GM19455 (cell line): ENCODE measurements around the gene DCBLD2.

ENCODE experiments used
- ATAC-seq: cut with Tn5 transposase; IDR thresholded peaks from one replicate; pipeline ENCODE4 v1.9.1; 2021; ENCODE audit not compliant: unreplicated experiment

Gene DCBLD2

GRCh38 chr3:98796334-98796733, 105.2 kb downstream of the DCBLD2 start:
- ATAC-seq = no peak

GRCh38 chr3:98793971-98794370, 107.5 kb downstream of the DCBLD2 start:
- no peak for ATAC-seq

- ATAC-seq = no peak
Observed at GRCh38 chr3:98791341-98792325, 109.9 kb downstream of the DCBLD2 start.

- ATAC-seq = no peak
Observed at GRCh38 chr3:98788651-98789050, 112.8 kb downstream of the DCBLD2 start.

GRCh38 chr3:98787181-98787580, 114.3 kb downstream of the DCBLD2 start:
- ATAC-seq = no peak

- ATAC-seq = no peak
Observed at GRCh38 chr3:98786364-98787006, 115.0 kb downstream of the DCBLD2 start.

- no peak for ATAC-seq
Observed at GRCh38 chr3:98784666-98785600, 116.6 kb downstream of the DCBLD2 start.

- ATAC-seq = no peak
Observed at GRCh38 chr3:98784042-98784441, 117.5 kb downstream of the DCBLD2 start.

GRCh38 chr3:98782824-98783500, 118.5 kb downstream of the DCBLD2 start:
- no peak for ATAC-seq

- ATAC-seq = no peak
Observed at GRCh38 chr3:98780343-98780742, 121.2 kb downstream of the DCBLD2 start.

- no peak for ATAC-seq
Observed at GRCh38 chr3:98779541-98780335, 121.8 kb downstream of the DCBLD2 start.

GRCh38 chr3:98778852-98779413, 122.6 kb downstream of the DCBLD2 start:
- ATAC-seq = no peak

GRCh38 chr3:98778383-98778782, 123.1 kb downstream of the DCBLD2 start:
- no peak for ATAC-seq

GRCh38 chr3:98777801-98778220, 123.7 kb downstream of the DCBLD2 start:
- ATAC-seq = no peak

GRCh38 chr3:98777286-98777685, 124.2 kb downstream of the DCBLD2 start:
- ATAC-seq = no peak

- ATAC-seq = no peak
Observed at GRCh38 chr3:98776140-98776493, 125.4 kb downstream of the DCBLD2 start.

- no peak for ATAC-seq
Observed at GRCh38 chr3:98775459-98776139, 125.9 kb downstream of the DCBLD2 start.

GRCh38 chr3:98772022-98772421, 129.5 kb downstream of the DCBLD2 start:
- no peak for ATAC-seq
